Mesenchymal stem cell (in vitro differentiated cells and primary cell): ENCODE measurements around the gene IKZF1.

Experiments
- DNase-seq: peaks from one replicate; pipeline ENCODE4 v3.0.0-alpha.2; 2013
- H2AFZ ChIP-seq: one replicate; pipeline ENCODE4 v1.6.1; 2013; ENCODE audit warnings: low read depth, mild to moderate bottlenecking, control low read depth, inconsistent platforms, low read length, moderate library complexity
- H2AK5ac ChIP-seq: 2 replicates; pipeline ENCODE4 v1.6.1; 2013; ENCODE audit warnings: low read length, moderate library complexity, mild to moderate bottlenecking, inconsistent platforms; ENCODE audit not compliant: severe bottlenecking
- H2BK120ac ChIP-seq: one replicate; pipeline ENCODE4 v1.6.1; 2013; ENCODE audit warnings: low read depth, mild to moderate bottlenecking, inconsistent platforms, low read length, moderate library complexity
- H2BK12ac ChIP-seq, 2 experiments: one replicate each; pipeline ENCODE4 v1.6.1; 2013; ENCODE audit warnings: inconsistent platforms in 2 of 2, low read length in 2 of 2, mild to moderate bottlenecking in 2 of 2, moderate library complexity in 2 of 2, control low read depth in 1 of 2
- H2BK15ac ChIP-seq: one replicate; pipeline ENCODE4 v1.6.1; 2013; ENCODE audit warnings: mild to moderate bottlenecking, low read depth, inconsistent platforms; ENCODE audit not compliant: poor library complexity, severe bottlenecking
- H2BK5ac ChIP-seq: 2 replicates; pipeline ENCODE4 v1.6.1; 2013; ENCODE audit warnings: low read depth, mild to moderate bottlenecking, low read length, control low read depth, inconsistent platforms; ENCODE audit not compliant: poor library complexity, severe bottlenecking
- H3K14ac ChIP-seq, 2 experiments: one replicate each; pipeline ENCODE4 v1.6.1; 2013; ENCODE audit warnings: inconsistent platforms in 2 of 2, low read length in 2 of 2, control low read depth in 1 of 2, mild to moderate bottlenecking in 1 of 2, moderate library complexity in 1 of 2
- H3K18ac ChIP-seq, 2 experiments: one replicate each; pipeline ENCODE4 v1.6.1; 2013; ENCODE audit warnings: inconsistent platforms in 2 of 2, low read length in 2 of 2, control low read depth in 1 of 2, low read depth in 1 of 2, mild to moderate bottlenecking in 1 of 2
- H3K23ac ChIP-seq, 2 experiments: one replicate each; pipeline ENCODE4 v1.6.1; 2013; ENCODE audit warnings: inconsistent platforms in 2 of 2, low read length in 2 of 2, mild to moderate bottlenecking in 2 of 2, moderate library complexity in 2 of 2, control low read depth in 1 of 2
- H3K27ac ChIP-seq: 2 replicates; pipeline ENCODE4 v1.5.1; 2013; ENCODE audit warnings: mild to moderate bottlenecking, moderate library complexity, low read length, control low read depth, inconsistent platforms; ENCODE audit not compliant: poor library complexity, severe bottlenecking
- H3K27me3 ChIP-seq, 2 experiments: 2 replicates each; pipeline versions ENCODE4 v1.6.1 to v1.7.0; 2013; ENCODE audit warnings: low read length in 2 of 2, mild to moderate bottlenecking in 2 of 2, moderate library complexity in 2 of 2, control low read depth in 1 of 2, inconsistent platforms in 1 of 2; ENCODE audit not compliant: control insufficient read depth in 1 of 2, insufficient read depth in 1 of 2
- H3K36me3 ChIP-seq, 2 experiments: 2 replicates each; pipeline versions ENCODE4 v1.6.1 to v1.7.0; 2013; ENCODE audit warnings: low read length in 2 of 2, control low read depth in 1 of 2, inconsistent platforms in 1 of 2, low read depth in 1 of 2, mild to moderate bottlenecking in 1 of 2; ENCODE audit not compliant: insufficient read depth in 2 of 2, control insufficient read depth in 1 of 2
- H3K4ac ChIP-seq, 2 experiments: one replicate each; pipeline ENCODE4 v1.6.1; 2013; ENCODE audit warnings: inconsistent platforms in 2 of 2, low read length in 2 of 2, mild to moderate bottlenecking in 2 of 2, moderate library complexity in 2 of 2, control low read depth in 1 of 2, low read depth in 1 of 2
- H3K4me1 ChIP-seq: 2 replicates; pipeline ENCODE4 v1.6.1; 2013; ENCODE audit warnings: low read depth, low read length, control low read depth; ENCODE audit not compliant: control insufficient read depth, insufficient read depth
- H3K4me2 ChIP-seq: 2 replicates; pipeline ENCODE4 v1.6.1; 2013; ENCODE audit warnings: low read length, mild to moderate bottlenecking, inconsistent platforms; ENCODE audit not compliant: poor library complexity, severe bottlenecking
- H3K4me3 ChIP-seq, 2 experiments: 2 replicates each; pipeline versions ENCODE4 v1.5.1 to v1.7.0; 2013; ENCODE audit warnings: low read length in 2 of 2, mild to moderate bottlenecking in 2 of 2, control low read depth in 1 of 2, low read depth in 1 of 2; ENCODE audit not compliant: insufficient read depth in 1 of 2
- H3K79me1 ChIP-seq: replicated peaks from 2 replicates; pipeline ENCODE4 v1.6.1; 2013; ENCODE audit warnings: mild to moderate bottlenecking, control low read depth, low read length, inconsistent platforms; ENCODE audit not compliant: poor library complexity, severe bottlenecking
- H3K9ac ChIP-seq: 2 replicates; pipeline ENCODE4 v1.7.0; 2013; ENCODE audit warnings: mild to moderate bottlenecking, low read length, moderate library complexity
- H3K9me3 ChIP-seq: 2 replicates; pipeline ENCODE4 v1.7.0; 2013; ENCODE audit warnings: mild to moderate bottlenecking, low read length; ENCODE audit not compliant: control insufficient read depth
- H4K8ac ChIP-seq: one replicate; pipeline ENCODE4 v1.6.1; 2013; ENCODE audit warnings: inconsistent platforms, mild to moderate bottlenecking, low read length, moderate library complexity
- H4K91ac ChIP-seq: one replicate; pipeline ENCODE4 v1.6.1; 2013; ENCODE audit warnings: mild to moderate bottlenecking, low read length, inconsistent platforms
- WGBS: methylation state at CpG from one replicate; pipeline ENCODE4 v1.1.7; 2013; ENCODE audit warnings: mixed read lengths; 5-methylcytosine and 5-hydroxymethylcytosine counted together

Gene IKZF1

GRCh38 chr7:50276483-50276882 lies 28.0 kb upstream of the IKZF1 start:
- H3K4me1 ChIP-seq = no peaks in the 10 kb centered on the region
- H2AK5ac ChIP-seq = no peak overlapping the region
- no peak for DNase-seq
- no peaks in the 10 kb centered on the region for H3K9me3 ChIP-seq
- H2BK12ac ChIP-seq = no peak overlapping the region
- H3K18ac ChIP-seq = no peak overlapping the region
- 50% methylated on average over 1 of the region's 1 CpG for whole genome bisulfite sequencing
- no peaks in the 10 kb centered on the region for H3K36me3 ChIP-seq
- no peak overlapping the region for H3K4me3 ChIP-seq
- no peak overlapping the region for H4K91ac ChIP-seq
- no peak overlapping the region for H2BK5ac ChIP-seq
- no peak overlapping the region for H3K14ac ChIP-seq
- H2BK15ac ChIP-seq = no peak overlapping the region
- no peak overlapping the region for H2BK120ac ChIP-seq
- H3K27me3 ChIP-seq = peaks cover 0 to 5% of the 10 kb centered on the region in 2 experiments
- no peak overlapping the region for H3K27ac ChIP-seq
- H4K8ac ChIP-seq = no peak overlapping the region
- no peak overlapping the region for H2AFZ ChIP-seq
- H3K4ac ChIP-seq = no peak overlapping the region
- no peaks in the 10 kb centered on the region for H3K79me1 ChIP-seq
- H3K4me2 ChIP-seq = no peak overlapping the region
- H3K9ac ChIP-seq = no peak overlapping the region
- no peak overlapping the region for H3K23ac ChIP-seq

DNA sequence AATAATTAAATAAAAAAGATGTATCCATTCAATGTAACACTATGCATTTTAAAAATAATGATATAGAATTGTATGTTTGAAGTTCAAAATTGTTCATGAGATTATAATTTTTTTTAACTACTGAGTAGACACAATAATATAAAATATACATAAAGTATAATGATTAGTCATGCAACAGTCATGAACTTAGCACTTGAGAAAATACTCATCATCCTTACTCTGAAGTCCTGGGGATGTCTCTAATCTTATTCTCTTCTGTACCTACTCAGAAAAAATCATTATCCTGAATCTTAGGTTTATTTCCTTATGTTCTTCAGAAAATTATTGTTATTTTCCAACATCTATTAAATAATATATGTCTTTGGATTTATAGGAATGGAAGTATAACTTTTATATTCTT lies 26.4 kb upstream of the IKZF1 start:
- Histone ChIP-seq H3K79me1 (no peaks in the 10 kb centered on the region), H3K9me3 (no peaks in the 10 kb centered on the region), H2AK5ac (no peak overlapping the region), H2AFZ (no peak overlapping the region), H2BK120ac (no peak overlapping the region), H3K14ac (no peak overlapping the region), H3K4ac (no peak overlapping the region), H3K18ac (no peak overlapping the region), H3K27ac (no peak overlapping the region), H4K91ac (no peak overlapping the region), H3K23ac (no peak overlapping the region), H3K27me3 (peaks cover 0 to 5% of the 10 kb centered on the region in 2 experiments), H3K9ac (no peak overlapping the region), H3K4me3 (no peak overlapping the region), H4K8ac (no peak overlapping the region), H2BK5ac (no peak overlapping the region), H3K4me1 (no peaks in the 10 kb centered on the region), H2BK15ac (no peak overlapping the region), H2BK12ac (no peak overlapping the region), H3K4me2 (no peak overlapping the region), H3K36me3 (no peaks in the 10 kb centered on the region)
- DNase-seq = no peak

DNA sequence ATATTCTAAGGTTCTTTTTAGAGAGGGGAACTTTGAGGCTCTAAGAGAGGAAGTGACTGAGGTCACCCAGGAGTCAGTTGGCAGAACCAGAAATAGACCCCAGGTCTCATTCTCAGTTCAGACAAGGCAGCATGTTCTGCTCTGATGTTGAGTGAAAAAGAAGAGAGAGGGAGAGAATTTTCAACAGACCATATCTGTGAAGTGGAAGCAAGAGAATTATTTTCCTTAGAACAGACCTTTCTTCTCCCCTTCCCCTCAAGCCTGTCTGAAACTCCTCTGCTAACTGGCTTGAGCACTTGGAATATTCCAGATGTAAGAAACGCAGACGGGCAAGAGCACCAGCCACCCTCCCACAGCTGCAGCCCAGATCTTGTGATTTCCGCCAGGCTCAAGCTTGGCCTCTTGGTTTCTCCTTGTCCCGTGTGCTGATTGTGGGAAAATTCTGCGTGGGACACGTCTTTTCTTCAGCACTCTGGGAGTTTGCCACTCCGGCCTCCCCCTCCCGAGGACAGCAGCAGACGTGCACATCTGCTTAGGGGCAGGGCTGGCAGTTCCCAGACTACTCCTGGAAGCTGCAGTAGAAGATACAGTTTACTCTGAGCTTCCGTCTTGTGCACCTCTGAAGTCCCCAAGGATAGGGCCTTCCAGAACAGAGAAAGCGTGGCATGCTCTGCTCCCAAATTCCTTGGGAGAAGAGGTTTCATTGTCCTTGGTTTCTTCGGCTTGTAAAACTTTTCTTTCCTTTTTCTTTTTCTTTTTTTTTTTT lies 22.7 kb upstream of the IKZF1 start:
- no peak overlapping the region for H2AK5ac ChIP-seq

DNA sequence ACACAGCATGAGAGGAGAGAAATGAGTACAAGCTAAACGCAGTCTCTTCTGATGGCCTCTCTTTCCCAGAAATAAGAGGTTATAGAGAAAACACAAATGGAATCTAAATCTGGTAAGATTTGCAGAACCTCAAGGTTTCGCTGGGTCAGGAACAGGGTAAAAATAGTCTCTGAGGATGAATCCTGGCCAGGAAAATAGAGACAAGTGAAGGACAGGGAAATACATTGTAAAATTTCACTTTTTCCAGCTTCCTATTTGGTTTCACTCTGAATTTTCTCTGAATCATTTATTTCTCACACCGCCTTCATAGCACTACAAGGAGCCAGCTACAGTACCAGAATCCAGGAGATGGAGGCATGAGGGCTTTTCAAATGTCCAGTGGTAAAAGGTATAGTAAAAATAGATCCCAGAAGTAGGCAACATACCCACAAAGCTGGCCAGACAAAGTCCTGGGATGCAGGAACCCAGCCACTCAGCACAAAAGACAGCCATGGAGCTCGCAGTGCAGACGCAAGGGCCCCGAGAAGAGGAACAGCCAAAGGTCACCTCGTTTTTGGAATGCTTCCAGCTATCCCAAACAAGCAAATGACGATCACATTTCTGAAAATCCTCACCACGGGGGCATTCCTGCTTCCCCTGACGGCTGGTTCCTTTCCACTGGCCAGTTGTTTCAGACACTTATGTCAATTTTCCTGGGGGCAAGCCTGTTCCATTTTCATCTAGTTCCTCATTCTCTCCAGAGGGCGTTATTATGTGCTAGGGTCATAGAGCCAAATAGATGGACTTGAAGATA lies 21.5 kb upstream of the IKZF1 start:
- Histone ChIP-seq H2AFZ (no peak overlapping the region), H3K4me3 (no peak overlapping the region), H4K91ac (no peak overlapping the region), H3K4me2 (no peak overlapping the region), H4K8ac (no peak overlapping the region), H3K4me1 (no peaks in the 10 kb centered on the region), H3K23ac (no peak overlapping the region), H3K79me1 (no peaks in the 10 kb centered on the region), H3K27me3 (no peaks in the 10 kb centered on the region), H2BK5ac (no peak overlapping the region), H3K14ac (no peak overlapping the region), H3K9ac (no peak overlapping the region), H2BK12ac (no peak overlapping the region), H2AK5ac (no peak overlapping the region), H3K18ac (no peak overlapping the region), H3K36me3 (no peaks in the 10 kb centered on the region), H2BK120ac (no peak overlapping the region), H3K9me3 (no peaks in the 10 kb centered on the region), H2BK15ac (no peak overlapping the region), H3K4ac (no peak overlapping the region), H3K27ac (no peak overlapping the region)
- DNase-seq = no peak
- WGBS = 71% methylated on average over 11 of the region's 11 CpGs

More for the DNA sequence above, 22.7 kb upstream of the IKZF1 start:
- Histone ChIP-seq H3K4ac (no peak overlapping the region), H3K9me3 (no peaks in the 10 kb centered on the region), H3K14ac (no peak overlapping the region), H3K27ac (no peak overlapping the region), H3K27me3 (no peaks in the 10 kb centered on the region), H3K4me1 (no peaks in the 10 kb centered on the region), H4K8ac (no peak overlapping the region), H3K79me1 (no peaks in the 10 kb centered on the region), H2BK12ac (no peak overlapping the region), H2BK15ac (no peak overlapping the region), H2BK5ac (no peak overlapping the region), H4K91ac (no peak overlapping the region), H2BK120ac (no peak overlapping the region), H3K9ac (no peak overlapping the region), H3K4me3 (no peak overlapping the region), H3K36me3 (no peaks in the 10 kb centered on the region), H2AFZ (no peak overlapping the region), H3K18ac (no peak overlapping the region), H3K4me2 (no peak overlapping the region), H3K23ac (no peak overlapping the region)
- no peak for DNase-seq
- 81% methylated on average over 12 of the region's 12 CpGs for WGBS
